ENCODE data around the gene KRTAP6-1. TPM values are rescaled to one million over a fixed set of nuclear protein-coding genes. Genes with fewer than 3 reads are reported as not detected.

The KRTAP6-1 gene
- total and polyA plus RNA-seq, 2 experiments from 2014 or later, result not detected

DNA sequence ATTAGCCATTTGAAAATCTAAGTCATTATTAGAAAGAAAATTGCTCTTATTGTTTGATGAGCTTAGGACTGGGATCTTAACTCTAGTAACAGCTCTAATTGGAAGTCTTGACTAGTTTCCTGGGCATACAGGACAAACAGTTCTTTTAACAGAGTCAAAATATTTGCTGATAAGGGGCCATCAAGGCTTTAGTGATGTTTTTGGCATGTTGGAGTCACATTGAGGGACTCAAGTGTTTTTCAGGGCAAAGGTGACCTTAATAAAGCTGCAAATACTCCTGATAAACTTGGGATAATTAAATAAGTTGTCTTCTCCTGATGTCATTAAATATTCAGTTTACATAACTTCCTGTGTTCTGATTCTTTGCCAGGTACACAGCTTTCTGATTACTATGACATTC, 46.1 kb downstream of the KRTAP6-1 start:
- Histone ChIP-seq H3K9ac (no peak overlapping the region), H3K9me3 (ENCODE audit: low read depth) (no peaks in the 10 kb centered on the region), H2AFZ (no peak overlapping the region), H3K79me2 (ENCODE audit: insufficient read depth) (no peaks in the 10 kb centered on the region), H3K27ac (no peak overlapping the region), H3K9me2 (ENCODE audit: insufficient read depth) (no peaks in the 10 kb centered on the region), H3K4me2 (ENCODE audit: unreplicated experiment) (no peak overlapping the region), H3F3A (ENCODE audit: insufficient read depth) (no peaks in the 10 kb centered on the region), H4K20me1 (ENCODE audit: insufficient read depth) (no peaks in the 10 kb centered on the region), H3K4me1 (ENCODE audit: insufficient read depth) (no peaks in the 10 kb centered on the region), H3K27me3 (replicated peaks; ENCODE audit: insufficient read depth) (no peaks in the 10 kb centered on the region), H3K36me3 (ENCODE audit: low read depth) (no peaks in the 10 kb centered on the region), H3K4me3 (no peak overlapping the region)
- TF ChIP-seq EZH2phosphoT487 (IDR thresholded peaks at IDR 0.05; ENCODE audit: insufficient read depth, low read depth) (no peak), EZH2 (IDR thresholded peaks at IDR 0.05; ENCODE audit: insufficient read depth, poor library complexity, severe bottlenecking) (no peak)
- in situ Hi-C loops (cut with MboI), result no loop called here
- no peak for DNase-seq

DNA sequence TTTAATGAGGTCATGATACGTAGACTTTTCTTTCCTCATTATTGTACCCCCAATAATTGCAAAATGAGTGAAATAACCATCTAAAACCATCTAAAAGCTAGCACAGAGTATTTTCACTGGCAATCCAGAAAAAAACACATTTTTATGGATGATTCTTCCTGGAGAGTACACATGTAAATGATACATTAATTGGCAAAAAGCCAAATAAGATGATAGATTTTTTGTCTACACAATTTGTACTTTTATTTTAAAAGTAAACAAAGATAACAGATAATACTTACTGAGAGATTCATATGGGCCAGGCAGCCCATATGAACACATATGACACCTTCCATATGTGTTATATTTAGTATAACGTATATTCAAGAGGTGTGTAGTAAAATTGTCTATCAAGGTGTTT, 50.1 kb downstream of the KRTAP6-1 start:
- TF ChIP-seq EZH2 (IDR thresholded peaks at IDR 0.05; ENCODE audit: insufficient read depth, poor library complexity, severe bottlenecking) (no peak), EZH2phosphoT487 (IDR thresholded peaks at IDR 0.05; ENCODE audit: insufficient read depth, low read depth) (no peak)
- H3K4me2 ChIP-seq (ENCODE audit: unreplicated experiment), result no peak overlapping the region
- no peaks in the 10 kb centered on the region for H3K36me3 ChIP-seq (ENCODE audit: low read depth)
- no peaks in the 10 kb centered on the region for H4K20me1 ChIP-seq (ENCODE audit: insufficient read depth)
- H3K4me3 ChIP-seq, result no peak overlapping the region
- H3K27ac ChIP-seq, result no peak overlapping the region
- no peaks in the 10 kb centered on the region for H3K9me3 ChIP-seq (ENCODE audit: low read depth)
- no peaks in the 10 kb centered on the region for H3K4me1 ChIP-seq (ENCODE audit: insufficient read depth)
- 27 to 38% methylated on average over 2 of the region's 2 CpGs for WGBS, 2 experiments (ENCODE audit: low coverage in 1 of 2, low lambda C conversion rate in 2 of 2, missing lambda C conversion rate in 2 of 2)
- H3K9me2 ChIP-seq (ENCODE audit: insufficient read depth), result no peaks in the 10 kb centered on the region
- H2AFZ ChIP-seq, result no peak overlapping the region
- in situ Hi-C loops (cut with MboI), result no loop called here
- no peak for DNase-seq
- no peaks in the 10 kb centered on the region for H3K27me3 ChIP-seq (replicated peaks; ENCODE audit: insufficient read depth)
- no peak overlapping the region for H3K9ac ChIP-seq
- H3K79me2 ChIP-seq (ENCODE audit: insufficient read depth), result no peaks in the 10 kb centered on the region
- H3F3A ChIP-seq (ENCODE audit: insufficient read depth), result no peaks in the 10 kb centered on the region

Small RNA genes lying within 50 kb of the gene (small RNA-seq; reads per million reads assigned to genes)
- gene KRTAP20-1 (ENCODE audit: low read depth, low replicate concordance) (not detected), gene KRTAP20-3 (ENCODE audit: low read depth, low replicate concordance) (not detected), gene KRTAP20-4 (ENCODE audit: low read depth, low replicate concordance) (not detected), gene KRTAP22-1 (ENCODE audit: low read depth, low replicate concordance) (not detected), gene KRTAP22-2 (ENCODE audit: low read depth, low replicate concordance) (not detected)

Other genes starting within 250 kb of the KRTAP6-1 start
- gene KRTAP13-2, start 241.7 kb downstream of the KRTAP6-1 start, total RNA-seq (2014; rRNA removed; shearing (Covaris generic)), result not detected in 2 replicates
- not detected in 2 replicates for gene KRTAP13-2, start 241.7 kb downstream of the KRTAP6-1 start, polyA plus RNA-seq (2016; fragmentation: Nextera tagmentation; extraction: Ambion mirVana)
- not detected in 2 replicates for gene KRTAP13-1, start 217.9 kb downstream of the KRTAP6-1 start, total RNA-seq (2014; rRNA removed; shearing (Covaris generic))
- not detected in 2 replicates for gene KRTAP13-1, start 217.9 kb downstream of the KRTAP6-1 start, polyA plus RNA-seq (2016; fragmentation: Nextera tagmentation; extraction: Ambion mirVana)
- not detected in 2 replicates for gene KRTAP13-3, start 188.0 kb downstream of the KRTAP6-1 start, total RNA-seq (2014; rRNA removed; shearing (Covaris generic))
- not detected in 2 replicates for gene KRTAP13-3, start 188.0 kb downstream of the KRTAP6-1 start, polyA plus RNA-seq (2016; fragmentation: Nextera tagmentation; extraction: Ambion mirVana)
- gene KRTAP13-4, start 183.7 kb downstream of the KRTAP6-1 start, total RNA-seq (2014; rRNA removed; shearing (Covaris generic)), result not detected in 2 replicates
- gene KRTAP13-4, start 183.7 kb downstream of the KRTAP6-1 start, polyA plus RNA-seq (2016; fragmentation: Nextera tagmentation; extraction: Ambion mirVana), result not detected in 2 replicates
- gene KRTAP15-1, start 173.7 kb downstream of the KRTAP6-1 start, total RNA-seq (2014; rRNA removed; shearing (Covaris generic)), result not detected in 2 replicates
- gene KRTAP15-1, start 173.7 kb downstream of the KRTAP6-1 start, polyA plus RNA-seq (2016; fragmentation: Nextera tagmentation; extraction: Ambion mirVana), result not detected in 2 replicates
- gene KRTAP19-1, start 133.6 kb downstream of the KRTAP6-1 start, total RNA-seq (2014; rRNA removed; shearing (Covaris generic)), result not detected in 2 replicates
- not detected in 2 replicates for gene KRTAP19-1, start 133.6 kb downstream of the KRTAP6-1 start, polyA plus RNA-seq (2016; fragmentation: Nextera tagmentation; extraction: Ambion mirVana)
- gene KRTAP19-2, start 126.5 kb downstream of the KRTAP6-1 start, total RNA-seq (2014; rRNA removed; shearing (Covaris generic)), result not detected in 2 replicates
- gene KRTAP19-2, start 126.5 kb downstream of the KRTAP6-1 start, polyA plus RNA-seq (2016; fragmentation: Nextera tagmentation; extraction: Ambion mirVana), result not detected in 2 replicates
- gene KRTAP19-3, start 121.9 kb downstream of the KRTAP6-1 start, total RNA-seq (2014; rRNA removed; shearing (Covaris generic)), result not detected in 2 replicates
- not detected in 2 replicates for gene KRTAP19-3, start 121.9 kb downstream of the KRTAP6-1 start, polyA plus RNA-seq (2016; fragmentation: Nextera tagmentation; extraction: Ambion mirVana)
- not detected in 2 replicates for gene KRTAP19-4, start 116.8 kb downstream of the KRTAP6-1 start, total RNA-seq (2014; rRNA removed; shearing (Covaris generic))
- not detected in 2 replicates for gene KRTAP19-4, start 116.8 kb downstream of the KRTAP6-1 start, polyA plus RNA-seq (2016; fragmentation: Nextera tagmentation; extraction: Ambion mirVana)
- gene KRTAP19-5, start 111.8 kb downstream of the KRTAP6-1 start, total RNA-seq (2014; rRNA removed; shearing (Covaris generic)), result not detected in 2 replicates
- not detected in 2 replicates for gene KRTAP19-5, start 111.8 kb downstream of the KRTAP6-1 start, polyA plus RNA-seq (2016; fragmentation: Nextera tagmentation; extraction: Ambion mirVana)
- not detected in 2 replicates for gene KRTAP19-6, start 72.1 kb downstream of the KRTAP6-1 start, total RNA-seq (2014; rRNA removed; shearing (Covaris generic))
- gene KRTAP19-6, start 72.1 kb downstream of the KRTAP6-1 start, polyA plus RNA-seq (2016; fragmentation: Nextera tagmentation; extraction: Ambion mirVana), result not detected in 2 replicates
- not detected in 2 replicates for gene KRTAP19-7, start 52.6 kb downstream of the KRTAP6-1 start, total RNA-seq (2014; rRNA removed; shearing (Covaris generic))
- not detected in 2 replicates for gene KRTAP19-7, start 52.6 kb downstream of the KRTAP6-1 start, polyA plus RNA-seq (2016; fragmentation: Nextera tagmentation; extraction: Ambion mirVana)
- gene KRTAP22-2, start 23.5 kb downstream of the KRTAP6-1 start, total RNA-seq (2014; rRNA removed; shearing (Covaris generic)), result not detected in 2 replicates
- not detected in 2 replicates for gene KRTAP22-2, start 23.5 kb downstream of the KRTAP6-1 start, polyA plus RNA-seq (2016; fragmentation: Nextera tagmentation; extraction: Ambion mirVana)
- not detected in 2 replicates for gene KRTAP6-3, start 21.5 kb downstream of the KRTAP6-1 start, total RNA-seq (2014; rRNA removed; shearing (Covaris generic))
- gene KRTAP6-3, start 21.5 kb downstream of the KRTAP6-1 start, polyA plus RNA-seq (2016; fragmentation: Nextera tagmentation; extraction: Ambion mirVana), result not detected in 2 replicates
- not detected in 2 replicates for gene KRTAP6-2, start 15.0 kb downstream of the KRTAP6-1 start, total RNA-seq (2014; rRNA removed; shearing (Covaris generic))
- not detected in 2 replicates for gene KRTAP6-2, start 15.0 kb downstream of the KRTAP6-1 start, polyA plus RNA-seq (2016; fragmentation: Nextera tagmentation; extraction: Ambion mirVana)
- gene KRTAP22-1, start 12.8 kb downstream of the KRTAP6-1 start, total RNA-seq (2014; rRNA removed; shearing (Covaris generic)), result not detected in 2 replicates
- not detected in 2 replicates for gene KRTAP22-1, start 12.8 kb downstream of the KRTAP6-1 start, polyA plus RNA-seq (2016; fragmentation: Nextera tagmentation; extraction: Ambion mirVana)
- gene KRTAP20-1, start 2.5 kb upstream of the KRTAP6-1 start, total RNA-seq (2014; rRNA removed; shearing (Covaris generic)), result not detected in 2 replicates
- not detected in 2 replicates for gene KRTAP20-1, start 2.5 kb upstream of the KRTAP6-1 start, polyA plus RNA-seq (2016; fragmentation: Nextera tagmentation; extraction: Ambion mirVana)
- gene KRTAP20-4, start 6.7 kb upstream of the KRTAP6-1 start, total RNA-seq (2014; rRNA removed; shearing (Covaris generic)), result not detected in 2 replicates
- not detected in 2 replicates for gene KRTAP20-4, start 6.7 kb upstream of the KRTAP6-1 start, polyA plus RNA-seq (2016; fragmentation: Nextera tagmentation; extraction: Ambion mirVana)
- gene KRTAP20-2, start 21.3 kb upstream of the KRTAP6-1 start, total RNA-seq (2014; rRNA removed; shearing (Covaris generic)), result not detected in 2 replicates
- not detected in 2 replicates for gene KRTAP20-2, start 21.3 kb upstream of the KRTAP6-1 start, polyA plus RNA-seq (2016; fragmentation: Nextera tagmentation; extraction: Ambion mirVana)
- not detected in 2 replicates for gene KRTAP20-3, start 28.9 kb upstream of the KRTAP6-1 start, total RNA-seq (2014; rRNA removed; shearing (Covaris generic))
- not detected in 2 replicates for gene KRTAP20-3, start 28.9 kb upstream of the KRTAP6-1 start, polyA plus RNA-seq (2016; fragmentation: Nextera tagmentation; extraction: Ambion mirVana)
- gene KRTAP21-3, start 104.8 kb upstream of the KRTAP6-1 start, total RNA-seq (2014; rRNA removed; shearing (Covaris generic)), result not detected in 2 replicates
- gene KRTAP21-3, start 104.8 kb upstream of the KRTAP6-1 start, polyA plus RNA-seq (2016; fragmentation: Nextera tagmentation; extraction: Ambion mirVana), result not detected in 2 replicates
- gene KRTAP21-2, start 133.3 kb upstream of the KRTAP6-1 start, total RNA-seq (2014; rRNA removed; shearing (Covaris generic)), result not detected in 2 replicates
- not detected in 2 replicates for gene KRTAP21-2, start 133.3 kb upstream of the KRTAP6-1 start, polyA plus RNA-seq (2016; fragmentation: Nextera tagmentation; extraction: Ambion mirVana)
- gene KRTAP21-1, start 141.5 kb upstream of the KRTAP6-1 start, total RNA-seq (2014; rRNA removed; shearing (Covaris generic)), result not detected in 2 replicates
- not detected in 2 replicates for gene KRTAP21-1, start 141.5 kb upstream of the KRTAP6-1 start, polyA plus RNA-seq (2016; fragmentation: Nextera tagmentation; extraction: Ambion mirVana)
- gene KRTAP8-1, start 199.3 kb upstream of the KRTAP6-1 start, total RNA-seq (2014; rRNA removed; shearing (Covaris generic)), result not detected in 2 replicates
- not detected in 2 replicates for gene KRTAP8-1, start 199.3 kb upstream of the KRTAP6-1 start, polyA plus RNA-seq (2016; fragmentation: Nextera tagmentation; extraction: Ambion mirVana)
- gene KRTAP7-1, start 215.8 kb upstream of the KRTAP6-1 start, total RNA-seq (2014; rRNA removed; shearing (Covaris generic)), result not detected in 2 replicates
- gene KRTAP7-1, start 215.8 kb upstream of the KRTAP6-1 start, polyA plus RNA-seq (2016; fragmentation: Nextera tagmentation; extraction: Ambion mirVana), result not detected in 2 replicates